ENCODE results near the gene ZSWIM3. TPM values are rescaled to one million over a fixed set of nuclear protein-coding genes. Genes with fewer than 3 reads are reported as not detected.

ZSWIM3 gene
- total and polyA plus RNA-seq, 2 of the 13 experiments (the other 11 are each of a cell fraction or from before 2014, with no cell fraction given), result 5.2 to 5.8 TPM

GRCh38 chr20:45853484-45853883, 3.9 kb upstream of the ZSWIM3 start:
- no peak for FAIRE-seq

More at GRCh38 chr20:45853484-45853883, 3.9 kb upstream of the ZSWIM3 start:
- in situ Hi-C loops (cut with HindIII; ENCODE audit: extremely low pct_ligation_motif_present, low pct_unique_long_range_greater_than_20kb) (no loop called here), intact Hi-C loops (cut with micrococcal nuclease; ENCODE audit: unreplicated experiment) (no loop called here)
- no peak for ATAC-seq
- Histone ChIP-seq H3K4me2 (ENCODE audit: low read depth, low read length) (no peak overlapping the region), H2AFZ (ENCODE audit: low read length) (no peak overlapping the region), H4K20me1 (ENCODE audit: insufficient read depth, low read length) (no peaks in the 10 kb centered on the region), H3K4me1 (ENCODE audit: insufficient read depth, low read length) (peaks cover 17% of the 10 kb centered on the region), H3K27me3 (ENCODE audit: control insufficient read depth in 1 of 2, insufficient read depth in 2 of 2, low read length in 2 of 2) (no peaks in the 10 kb centered on the region; a peak in 1 of 5 replicates), H3K36me3 (replicated peaks in 1 of 2; ENCODE audit: control insufficient read depth in 1 of 2, insufficient read depth in 2 of 2, low read length in 2 of 2) (peaks cover 0 to under 1% of the 10 kb centered on the region in 2 experiments; a peak in 1 of 5 replicates), H3K79me2 (ENCODE audit: insufficient read depth, low read length) (peaks cover 4% of the 10 kb centered on the region), H3K4me3 (replicated peaks in 1 of 3; ENCODE audit: insufficient read depth in 1 of 3, low read depth in 2 of 3, low read length in 3 of 3) (no peak overlapping the region), H3K27ac (ENCODE audit: extremely low read length, insufficient read depth, low read length) (no peak overlapping the region), H3K9ac (ENCODE audit: insufficient read depth, low read depth, low read length) (no peak overlapping the region), H3K9me3 (ENCODE audit: low read length) (no peaks in the 10 kb centered on the region)
- TF ChIP-seq ZNF451 (CRISPR knock-in tag; IDR thresholded peaks at IDR 0.05) (no peak), PAF1 (CRISPR knock-in tag; IDR thresholded peaks at IDR 0.05) (no peak), CHD2 (IDR thresholded peaks at IDR 0.05; ENCODE audit: low read depth, low read length) (no peak), DR1 (CRISPR knock-in tag; IDR thresholded peaks at IDR 0.05) (no peak), ZNF776 (CRISPR knock-in tag; IDR thresholded peaks at IDR 0.05) (no peak), REST (IDR thresholded peaks at IDR 0.05; ENCODE audit: borderline replicate concordance in 1 of 2, low read depth in 1 of 2, low read length in 2 of 2) (no peak), TBP (CRISPR knock-in tag; IDR thresholded peaks at IDR 0.05) (no peak), KLF9 (CRISPR knock-in tag; IDR thresholded peaks at IDR 0.05; ENCODE audit: low read depth) (no peak), ZNF589 (CRISPR knock-in tag; conservative IDR thresholded peaks at IDR 0.05) (no peak), MEIS2 (CRISPR knock-in tag; IDR thresholded peaks at IDR 0.05) (no peak), ZNF12 (CRISPR knock-in tag; IDR thresholded peaks at IDR 0.05) (no peak), CENPT (CRISPR knock-in tag; IDR thresholded peaks at IDR 0.05; ENCODE audit: low read depth) (no peak), ZBTB33 (CRISPR knock-in tag; IDR thresholded peaks at IDR 0.05) (no peak), XBP1 (CRISPR knock-in tag; IDR thresholded peaks at IDR 0.05) (no peak), ZNF772 (CRISPR knock-in tag; IDR thresholded peaks at IDR 0.05) (no peak), ZNF691 (CRISPR knock-in tag; IDR thresholded peaks at IDR 0.05; ENCODE audit: borderline replicate concordance, low read depth) (no peak), CBFB (CRISPR knock-in tag; IDR thresholded peaks at IDR 0.05) (no peak), PCBP2 (optimal IDR thresholded peaks at IDR 0.05; ENCODE audit: low read depth, low read length, poor library complexity, severe bottlenecking) (no peak), ZNF781 (CRISPR knock-in tag; IDR thresholded peaks at IDR 0.05; ENCODE audit: borderline replicate concordance, not compliant biosample characterization) (no peak)
- ChIA-PET POLR2A (interaction anchor here (1.3 kb wide), 1 partner anchor 27 kb away, joined by 3 read pairs; no protein-coding TSS in a partner anchor), CTCF (ENCODE audit: low intra/inter-chr PET ratio, low total read pairs) (no interaction called here)
- no TSS peak for BruUV-seq (replicated peaks)
- WGBS (ENCODE audit: low lambda C conversion rate), result 88% methylated on average over 2 of the region's 2 CpGs
- no peak for DNase-seq (ENCODE audit: low spot score)

All from HepG2 (cell line).